Measurements from ENCODE around the gene FAM168A. TPM values are rescaled to one million over a fixed set of nuclear protein-coding genes. Genes with fewer than 3 reads are reported as not detected.

FAM168A gene
- total RNA-seq, 1 experiment from 2014 or later, result 21.1 TPM

- H3K79me1 ChIP-seq (ENCODE audit: insufficient read depth, low read depth, low read length, poor library complexity, severe bottlenecking), result no peaks in the 10 kb centered on the region
- H4K20me1 ChIP-seq (ENCODE audit: control insufficient read depth, insufficient read depth, insufficient read length), result no peaks in the 10 kb centered on the region
- H3K79me2 ChIP-seq (ENCODE audit: insufficient read depth, low read length), result no peaks in the 10 kb centered on the region
- no peak overlapping the region for H4K91ac ChIP-seq (ENCODE audit: insufficient read length, low read depth, low read length)
- WGBS (ENCODE audit: extremely low coverage, insufficient read length, low lambda C conversion rate), result no CpG with 5 or more reads among the region's 5 CpGs
- no peak overlapping the region for H3K23ac ChIP-seq (ENCODE audit: insufficient read length, low read depth, low read length)
- H3K27me3 Mint-ChIP-seq (ENCODE audit: low read depth), result peaks cover 2% of the 10 kb centered on the region
- H3K4ac ChIP-seq (ENCODE audit: low read depth, low read length), result no peak overlapping the region
- no peak overlapping the region for H3K9ac ChIP-seq (ENCODE audit: extremely low read depth, insufficient read length, low read length)
- no peak overlapping the region for H4K8ac ChIP-seq (replicated peaks; ENCODE audit: insufficient read length, low read depth, low read length)
- no peak overlapping the region for H3K27ac ChIP-seq (ENCODE audit: insufficient read length, low read depth, low read length)
- H3K56ac ChIP-seq (ENCODE audit: insufficient read length, low read depth, low read length), result no peak overlapping the region
- H3K27ac Mint-ChIP-seq, result no peak overlapping the region
- no peaks in the 10 kb centered on the region for H3K9me3 ChIP-seq (ENCODE audit: control insufficient read depth, low read depth, low read length)
- no peaks in the 10 kb centered on the region for H3K23me2 ChIP-seq (ENCODE audit: insufficient read length, low read depth, low read length, poor library complexity, severe bottlenecking)
- H3K9me3 Mint-ChIP-seq, result no peaks in the 10 kb centered on the region
- H4K5ac ChIP-seq (ENCODE audit: insufficient read length, low read depth, low read length), result no peak overlapping the region
- H2BK12ac ChIP-seq (ENCODE audit: insufficient read length, low read depth, low read length), result no peak overlapping the region
- H3T11ph ChIP-seq (ENCODE audit: low read length), result no peak overlapping the region
- no peak overlapping the region for H2BK20ac ChIP-seq (ENCODE audit: low read depth, low read length, poor library complexity, severe bottlenecking)
- DNase-seq, result no peak
- H3K27me3 ChIP-seq (ENCODE audit: insufficient read depth, low read length), result no peaks in the 10 kb centered on the region
- H3K4me1 Mint-ChIP-seq, result peaks cover 19% of the 10 kb centered on the region in 2 experiments
- H3K14ac ChIP-seq (ENCODE audit: insufficient read depth, low read length), result no peak overlapping the region
- H2BK5ac ChIP-seq (ENCODE audit: insufficient read length, low read length), result no peak overlapping the region
- TF ChIP-seq CTCF (conservative IDR thresholded peaks at IDR 0.05), result no peak
- H3K4me1 ChIP-seq (ENCODE audit: insufficient read depth, low read length), result no peaks in the 10 kb centered on the region
- peaks cover 0 to 3% (median 0%) of the 10 kb centered on the region in 3 experiments; a peak in 1 of 7 replicates for H3K36me3 Mint-ChIP-seq (ENCODE audit: insufficient read depth in 1 of 3, low read depth in 3 of 3)
- H3K18ac ChIP-seq (ENCODE audit: insufficient read length, low read depth, low read length), result no peak overlapping the region
- no peak overlapping the region for H3K4me2 ChIP-seq (ENCODE audit: insufficient read depth, insufficient read length, low read length)
- H2BK120ac ChIP-seq (ENCODE audit: low read depth, low read length, poor library complexity, severe bottlenecking), result no peak overlapping the region
- no peak overlapping the region for H3K4me3 Mint-ChIP-seq
- H2AK5ac ChIP-seq (ENCODE audit: insufficient read length, low read length), result no peak overlapping the region
- no peak overlapping the region for H2AFZ ChIP-seq (ENCODE audit: low read length)
- no peak overlapping the region for H2BK15ac ChIP-seq (ENCODE audit: low read depth, low read length)
These were observed 199.8 kb downstream of the FAM168A start for GRCh38 chr11:73398132-73398526.
